Adrenal gland (tissue), 12 donors: Measurements from ENCODE around the gene WBP2. TPM values are rescaled to one million over a fixed set of nuclear protein-coding genes. Genes with fewer than 3 reads are reported as not detected.

Experiments used
- DNase-seq, 7 donors: peaks; one replicate each; pipeline ENCODE4 v3.0.0-alpha.2; 2019 to 2020
- H3K27ac ChIP-seq, 5 donors: fragments of 200-600 bp; sonication (generic) in 4 of 5; 1 replicate in 3 of 5; 2 replicates in 2 of 5; pipeline versions ENCODE4 v1.5.1 to v1.8.0; 2016 to 2020; ENCODE audit warnings: mild to moderate bottlenecking in 1 of 5
- H3K27me3 ChIP-seq: fragments of 200-600 bp; 2 replicates; pipeline ENCODE4 v1.8.0; 2021
- H3K36me3 ChIP-seq, 2 donors: fragments of 200-600 bp; replicated peaks in 1 of 2; 1 replicate in 1 of 2; 2 replicates in 1 of 2; pipeline versions ENCODE4 v1.5.1 to v1.8.0; 2018 to 2022
- H3K4me1 ChIP-seq, 2 donors: fragments of 200-600 bp; replicated peaks in 1 of 2; 1 replicate in 1 of 2; 2 replicates in 1 of 2; pipeline versions ENCODE4 v1.5.1 to v1.8.0; 2018 to 2021
- H3K4me3 ChIP-seq, 4 donors: fragments of 200-600 bp; sonication (generic) in 3 of 4; one replicate each; pipeline ENCODE4 v1.5.1; 2016 to 2018
- H3K9me3 ChIP-seq, 3 donors: fragments of 200-600 bp; sonication (generic) in 1 of 3; replicated peaks in 1 of 3; 1 replicate in 2 of 3; 2 replicates in 1 of 3; pipeline versions ENCODE4 v1.5.1 to v1.8.0; 2016 to 2021
- POLR2A ChIP-seq, 2 donors: fragments of 450-650 bp; IDR thresholded peaks; one replicate each; pipeline ENCODE4 v1.6.1; 2017; ENCODE audit warnings: antibody characterized with exemption in 2 of 2, mild to moderate bottlenecking in 2 of 2, moderate library complexity in 1 of 2
- WGBS, 4 donors: extraction: QIAGEN DNeasy Blood & Tissue Kit in 2 of 4; methylation state at CpG; one replicate each; pipeline versions ENCODE4 v1.1.5 to v1.1.7; 2013 to 2017; 5-methylcytosine and 5-hydroxymethylcytosine counted together
- intact Hi-C, 2 donors: fragments of 100-400 bp; cut with DNase I; formaldehyde crosslinking; loops; one replicate each; pipeline versions ENCODE4 v1.14.1 to v1.15.0; 2022 to 2023
- polyA plus RNA-seq, 3 donors: library from polyadenylated mRNA; stranded (reverse); fragments of 200-250 nt in 2 of 3; fragments of 350-450 nt in 1 of 3; fragmentation: Illumina TruSeq in 1 of 3; extraction: RNeasy Lipid Tissue Mini Kit (QIAGEN cat#74804) in 1 of 3; gene quantifications; one replicate each; pipeline ENCODE4 v1.2.3, GENCODE V29; 2013 to 2014
- total RNA-seq, 9 donors: library from RNA; depleted of rRNA in 4 of 9; stranded (reverse); fragments of >200 nt in 4 of 9; fragments of 120-200 nt in 1 of 9; fragmentation: NEBNext Ultra II Directional in 1 of 9; extraction: Animal tissue kit (Norgen Biotek cat#: 25700) in 1 of 9; gene quantifications; one replicate each; pipeline versions ENCODE4 v1.1.0 to v1.2.4, GENCODE V29; 2013 to 2023
- TF ChIP-seq, protein P1 (sequence below), 6 experiments: fragments of 450-650 bp in 4 of 6; fragments of 200-600 bp in 2 of 6; sonication (generic) in 1 of 6; IDR thresholded peaks; 1 replicate in 5 of 6; 2 replicates in 1 of 6; pipeline versions ENCODE4 v1.5.1 to v1.8.0; 2016 to 2021; ENCODE audit warnings: antibody characterized with exemption in 6 of 6, mild to moderate bottlenecking in 2 of 6, moderate library complexity in 1 of 6
- donor health status: healthy with polysubstance abuse.
- donor health status: Bipolar disorder and iron deficiency.
- donor health status: DM: yes; HTN: yes; CAD: no.
- donor health status: DM: no; HTN: no; CAD: no.
- donor health status: DM: no; HTN: no; CAD: no.
- donor health status: DM: yes; HTN: yes; CAD: no.

The WBP2 gene
- total and polyA plus RNA-seq, 12 donors = 60.4 to 292 (median 223) TPM

DNA sequence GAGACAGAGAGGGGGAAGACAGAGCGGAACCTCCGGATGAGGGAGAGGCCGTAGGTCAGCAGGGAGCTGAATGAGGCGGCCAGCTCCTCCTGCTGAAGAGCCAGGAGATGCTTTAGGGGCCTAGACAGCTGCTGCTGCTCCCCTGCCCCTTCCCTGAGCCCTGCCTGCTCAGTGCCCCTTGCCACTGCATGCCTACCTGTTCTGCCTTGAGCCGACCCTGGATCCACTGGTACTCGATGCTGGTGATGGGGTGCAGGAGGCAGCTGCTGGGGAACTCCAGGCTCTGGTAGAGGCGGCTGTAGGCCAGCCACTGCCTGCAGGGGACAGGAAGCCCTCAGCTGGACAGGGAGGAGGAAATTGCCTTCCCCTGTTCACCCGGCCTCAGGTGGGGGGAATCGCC lies 18.5 kb downstream of the WBP2 start:
- Histone ChIP-seq H3K4me1 (no peaks in the 10 kb centered on the region), H3K36me3 (peaks cover 0 to 9% of the 10 kb centered on the region in 2 donors), H3K27ac (no peak overlapping the region), H3K27me3 (no peaks in the 10 kb centered on the region), H3K9me3 (no peaks in the 10 kb centered on the region), H3K4me3 (no peak overlapping the region)
- TF ChIP-seq, protein P1, sequence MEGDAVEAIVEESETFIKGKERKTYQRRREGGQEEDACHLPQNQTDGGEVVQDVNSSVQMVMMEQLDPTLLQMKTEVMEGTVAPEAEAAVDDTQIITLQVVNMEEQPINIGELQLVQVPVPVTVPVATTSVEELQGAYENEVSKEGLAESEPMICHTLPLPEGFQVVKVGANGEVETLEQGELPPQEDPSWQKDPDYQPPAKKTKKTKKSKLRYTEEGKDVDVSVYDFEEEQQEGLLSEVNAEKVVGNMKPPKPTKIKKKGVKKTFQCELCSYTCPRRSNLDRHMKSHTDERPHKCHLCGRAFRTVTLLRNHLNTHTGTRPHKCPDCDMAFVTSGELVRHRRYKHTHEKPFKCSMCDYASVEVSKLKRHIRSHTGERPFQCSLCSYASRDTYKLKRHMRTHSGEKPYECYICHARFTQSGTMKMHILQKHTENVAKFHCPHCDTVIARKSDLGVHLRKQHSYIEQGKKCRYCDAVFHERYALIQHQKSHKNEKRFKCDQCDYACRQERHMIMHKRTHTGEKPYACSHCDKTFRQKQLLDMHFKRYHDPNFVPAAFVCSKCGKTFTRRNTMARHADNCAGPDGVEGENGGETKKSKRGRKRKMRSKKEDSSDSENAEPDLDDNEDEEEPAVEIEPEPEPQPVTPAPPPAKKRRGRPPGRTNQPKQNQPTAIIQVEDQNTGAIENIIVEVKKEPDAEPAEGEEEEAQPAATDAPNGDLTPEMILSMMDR (IDR thresholded peaks at IDR 0.05) = no peak
- TF ChIP-seq POLR2A (IDR thresholded peaks at IDR 0.05) = no peak
- WGBS, 4 donors = 88 to 97% (median 93%) methylated on average over 2 to 9 of the region's 9 CpGs
- intact Hi-C loops = no loop called here
- DNase-seq = no peak

DNA sequence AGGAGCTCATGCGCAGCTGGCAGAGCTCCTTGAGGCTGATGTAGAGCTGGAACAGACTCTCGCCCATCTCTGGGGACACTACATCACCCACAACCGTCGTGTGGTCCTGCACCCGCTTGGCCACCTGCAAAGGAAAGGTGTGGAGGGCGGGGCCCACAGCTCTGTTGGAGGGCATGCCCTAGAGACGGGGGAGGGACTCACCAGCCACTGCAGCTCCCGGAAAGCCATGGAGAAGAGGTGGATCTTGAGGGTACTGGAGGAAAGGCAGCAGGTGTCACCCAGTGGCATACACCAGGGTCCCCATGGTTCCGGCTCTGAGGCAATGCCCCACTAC lies 19.5 kb downstream of the WBP2 start:
- intact Hi-C loops = no loop called here
- H3K9me3 ChIP-seq = no peaks in the 10 kb centered on the region
- H3K27me3 ChIP-seq = no peaks in the 10 kb centered on the region
- TF ChIP-seq POLR2A (IDR thresholded peaks at IDR 0.05) = no peak
- TF ChIP-seq, protein P1 (IDR thresholded peaks at IDR 0.05) = no peak
- H3K36me3 ChIP-seq = peaks cover 0 to 12% of the 10 kb centered on the region in 2 donors
- no peaks in the 10 kb centered on the region for H3K4me1 ChIP-seq
- no peak overlapping the region for H3K4me3 ChIP-seq
- no peak overlapping the region for H3K27ac ChIP-seq
- 74 to 89% (median 86%) methylated on average over 9 of the region's 9 CpGs for WGBS, 4 donors
- DNase-seq = no peak

DNA sequence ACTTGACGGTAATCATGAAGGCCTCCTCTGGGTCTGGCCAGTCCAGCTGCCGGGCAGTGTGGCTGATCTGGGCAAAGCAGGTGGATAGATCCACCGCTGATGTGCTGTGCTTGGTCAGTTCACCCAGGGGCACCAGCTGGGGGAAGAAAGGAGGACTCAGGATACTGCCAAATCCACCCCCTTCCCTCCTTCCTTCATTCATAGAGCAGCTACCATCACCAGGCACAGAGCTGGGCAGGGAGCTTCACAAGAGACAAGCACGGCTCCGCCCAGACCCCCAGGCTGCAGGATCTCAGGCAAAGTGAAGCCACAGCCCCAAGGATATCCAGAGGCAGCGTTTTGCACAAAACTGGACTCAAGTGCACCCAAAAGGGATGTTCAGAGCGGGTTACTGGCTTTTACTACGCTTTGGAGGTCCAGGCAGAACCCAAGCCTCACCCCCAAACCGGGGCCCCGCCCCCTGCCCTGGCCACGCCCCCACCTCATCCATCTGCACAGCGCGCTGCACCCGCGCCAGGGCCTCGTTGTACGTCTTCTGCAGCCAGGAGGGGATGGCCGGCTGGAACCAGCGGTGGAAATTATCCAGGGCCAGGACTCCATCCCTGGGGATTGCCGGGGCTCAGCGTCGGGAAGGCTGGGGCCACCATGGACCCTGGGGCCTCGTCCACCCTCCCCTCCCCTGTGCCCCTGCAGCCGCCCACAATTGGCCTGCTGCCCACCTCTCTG lies 20.0 kb downstream of the WBP2 start:
- no peak for DNase-seq
- WGBS, 4 donors = 75 to 88% (median 76%) methylated on average over 8 to 24 of the region's 24 CpGs
- intact Hi-C loops = no loop called here
- Histone ChIP-seq H3K4me3 (no peak overlapping the region), H3K9me3 (no peaks in the 10 kb centered on the region), H3K36me3 (peaks cover 0 to 16% of the 10 kb centered on the region in 2 donors), H3K27ac (no peak overlapping the region), H3K27me3 (no peaks in the 10 kb centered on the region), H3K4me1 (no peaks in the 10 kb centered on the region)
- TF ChIP-seq, protein P1 (IDR thresholded peaks at IDR 0.05) = no peak
- TF ChIP-seq POLR2A (IDR thresholded peaks at IDR 0.05) = no peak

- Histone ChIP-seq H3K27me3 (no peaks in the 10 kb centered on the region), H3K36me3 (peaks cover 0 to 16% of the 10 kb centered on the region in 2 donors), H3K9me3 (no peaks in the 10 kb centered on the region), H3K27ac (no peak overlapping the region), H3K4me1 (no peaks in the 10 kb centered on the region), H3K4me3 (no peak overlapping the region)
- DNase-seq = no peak
- 93 to 98% (median 95%) methylated on average over 19 to 25 of the region's 25 CpGs for WGBS, 4 donors
- intact Hi-C loops = no loop called here
- TF ChIP-seq, protein P1 (IDR thresholded peaks at IDR 0.05) = no peak
- no peak for TF ChIP-seq POLR2A (IDR thresholded peaks at IDR 0.05)
Measured at GRCh38 chr17:75834279-75834920, 20.7 kb downstream of the WBP2 start.
